Endothelial cell of umbilical vein (primary cell): ENCODE results near the gene THBD. TPM values are rescaled to one million over a fixed set of nuclear protein-coding genes. Genes with fewer than 3 reads are reported as not detected.

ENCODE experiments used
- BruUV-seq: library from RNA; stranded (reverse); fragments of 400-500 nt; replicated peaks from 2 replicates; lab custom pipeline; 2021; lab: Mats Ljungman, UMichigan
- CTCF ChIA-PET: fragments of 300-600, 350-600 bp; sonication (Branson Sonifier 250); formaldehyde crosslinking; loops from one replicate; lab custom pipeline; 2021; ENCODE audit warnings: antibody characterized with exemption, inconsistent platforms; lab: Charles Lee
- POLR2A ChIA-PET: fragments of 300-600, 350-600 bp; sonication (Branson Sonifier 250); formaldehyde crosslinking; loops from one replicate; lab custom pipeline; 2021; ENCODE audit warnings: antibody characterized with exemption, inconsistent platforms; lab: Charles Lee
- DNase-seq: peaks from one replicate; pipeline ENCODE4 v3.0.0-alpha.2; 2011; ENCODE audit warnings: low read depth, low spot score
- FAIRE-seq: peaks from 2 replicates; lab custom pipeline; 2011; peaks lifted over from hg19 to GRCh38; lab: Jason Lieb, UNC
- H2AFZ ChIP-seq: 2 replicates; pipeline ENCODE4 v1.6.0; 2012; ENCODE audit warnings: low read depth, low read length, control low read depth, inconsistent platforms
- H3K27ac ChIP-seq: 2 replicates; pipeline ENCODE4 v1.5.1; 2011; ENCODE audit warnings: low read depth, mild to moderate bottlenecking, control low read depth, low read length, moderate library complexity; ENCODE audit not compliant: insufficient read depth
- H3K27me3 ChIP-seq, 2 experiments: 2 replicates each; pipeline versions ENCODE4 v1.6.0 to v1.6.1; 2011; ENCODE audit warnings: low read length in 2 of 2, mixed read lengths in 1 of 2; ENCODE audit not compliant: control insufficient read depth in 2 of 2, insufficient read depth in 2 of 2
- H3K36me3 ChIP-seq, 2 experiments: 2 replicates in 1 of 2; 3 replicates in 1 of 2; pipeline ENCODE4 v1.5.1; 2011; ENCODE audit warnings: low read length in 2 of 2, mild to moderate bottlenecking in 1 of 2, moderate library complexity in 1 of 2; ENCODE audit not compliant: control insufficient read depth in 2 of 2, insufficient read depth in 2 of 2; ENCODE audit errors: extremely low read depth in 1 of 2
- H3K4me1 ChIP-seq: 3 replicates; pipeline ENCODE4 v1.5.1; 2011; ENCODE audit warnings: mild to moderate bottlenecking, low read length; ENCODE audit not compliant: control insufficient read depth, insufficient read depth; ENCODE audit errors: extremely low read depth
- H3K4me2 ChIP-seq: 2 replicates; pipeline ENCODE4 v1.6.1; 2011; ENCODE audit warnings: low read length, control low read depth, mixed read lengths; ENCODE audit not compliant: insufficient read depth
- H3K4me3 ChIP-seq, 3 experiments: fragments of 200-600 bp in 1 of 3; sonication (generic), shearing (Covaris generic) in 1 of 3; replicated peaks in 1 of 3; 2 replicates each; pipeline ENCODE4 v1.5.1; 2011 to 2016; ENCODE audit warnings: control low read depth in 3 of 3, low read length in 3 of 3, mild to moderate bottlenecking in 2 of 3, inconsistent platforms in 1 of 3, low read depth in 1 of 3, moderate library complexity in 1 of 3; ENCODE audit not compliant: insufficient read depth in 1 of 3
- H3K79me2 ChIP-seq: 2 replicates; pipeline ENCODE4 v1.6.0; 2012; ENCODE audit warnings: low read length, inconsistent platforms; ENCODE audit not compliant: control insufficient read depth, insufficient read depth
- H3K9ac ChIP-seq: replicated peaks from 2 replicates; pipeline ENCODE3; 2011; ENCODE audit warnings: low read length, control low read depth; ENCODE audit not compliant: insufficient read depth; ENCODE audit errors: extremely low read depth
- H3K9me1 ChIP-seq: replicated peaks from 3 replicates; pipeline ENCODE4 v1.6.0; 2011; ENCODE audit warnings: mild to moderate bottlenecking, low read length; ENCODE audit not compliant: control insufficient read depth, insufficient read depth; ENCODE audit errors: extremely low read depth
- H3K9me3 ChIP-seq: replicated peaks from 2 replicates; pipeline ENCODE4 v1.5.1; 2012; ENCODE audit warnings: low read length, inconsistent platforms; ENCODE audit not compliant: control insufficient read depth, insufficient read depth
- H4K20me1 ChIP-seq: replicated peaks from 2 replicates; pipeline ENCODE3; 2011; ENCODE audit warnings: mild to moderate bottlenecking, low read length; ENCODE audit not compliant: control insufficient read depth, insufficient read depth; ENCODE audit errors: extremely low read depth
- EZH2 ChIP-seq: IDR thresholded peaks from 2 replicates; pipeline ENCODE4 v1.6.1; 2012; ENCODE audit warnings: borderline replicate concordance, low read depth, mild to moderate bottlenecking, moderate library complexity, low read length, inconsistent platforms; ENCODE audit not compliant: severe bottlenecking
- FOS ChIP-seq: IDR thresholded peaks from 2 replicates; pipeline ENCODE4 v1.6.1; 2011; ENCODE audit warnings: mild to moderate bottlenecking, low read length, moderate library complexity, borderline replicate concordance; ENCODE audit not compliant: insufficient read depth
- GATA2 ChIP-seq: IDR thresholded peaks from 2 replicates; pipeline ENCODE4 v1.7.0; 2011; ENCODE audit warnings: low read depth, mild to moderate bottlenecking, moderate library complexity, mixed read lengths, low read length; ENCODE audit not compliant: insufficient read length, insufficient read depth
- JUN ChIP-seq: IDR thresholded peaks from 2 replicates; pipeline ENCODE4 v1.6.1; 2011; ENCODE audit warnings: borderline replicate concordance, low read depth; ENCODE audit not compliant: insufficient read length, insufficient read depth
- MYC ChIP-seq: IDR thresholded peaks from one replicate; pipeline ENCODE4 v1.6.1; 2011; ENCODE audit warnings: mild to moderate bottlenecking, low read depth, low read length
- POLR2A ChIP-seq: IDR thresholded peaks from 2 replicates; pipeline ENCODE4 v1.6.1; 2012; ENCODE audit warnings: low read depth, mild to moderate bottlenecking, control low read depth, low read length
- POLR2AphosphoS5 ChIP-seq: IDR thresholded peaks from 2 replicates; pipeline ENCODE4 v1.6.1; 2012; ENCODE audit warnings: low read depth, mild to moderate bottlenecking, control low read depth, low read length, moderate library complexity; ENCODE audit not compliant: insufficient read depth
- dilution Hi-C: fragments of 300-500 bp; cut with MboI; formaldehyde crosslinking; loops from one replicate; pipeline ENCODE4 v1.15.0; 2019; ENCODE audit warnings: low sequenced_read_pairs; ENCODE audit not compliant: extremely low pct_ligation_motif_present
- intact Hi-C: fragments of 100-400 bp; cut with micrococcal nuclease; formaldehyde crosslinking; loops from one replicate; pipeline ENCODE4 v1.10.0; 2022
- polyA plus RNA-seq, 4 experiments: library from polyadenylated mRNA; depleted of rRNA in 3 of 4; stranded (reverse) in 3 of 4; unstranded in 1 of 4; fragments of >200 nt; gene quantifications; 2 replicates each; pipeline versions ENCODE4 v1.2.1 to v1.2.3, GENCODE V29; 2011 to 2012; ENCODE audit warnings: missing spikeins in 1 of 4
- total RNA-seq: library from RNA; stranded (reverse); gene quantifications from 2 replicates; pipeline ENCODE4 v1.2.3, GENCODE V29; 2021
- TF ChIP-seq, protein P1 (sequence below): IDR thresholded peaks from 2 replicates; pipeline ENCODE4 v1.6.1; 2011; ENCODE audit not compliant: insufficient read depth, insufficient read length
- TF ChIP-seq, protein P2 (sequence below), 2 donors: IDR thresholded peaks; 1 replicate in 1 of 2; 2 replicates in 1 of 2; pipeline ENCODE4 v1.5.1; 2011; ENCODE audit warnings: low read length in 2 of 2, mild to moderate bottlenecking in 2 of 2, moderate library complexity in 2 of 2, control low read depth in 1 of 2, inconsistent platforms in 1 of 2, low read depth in 1 of 2; ENCODE audit not compliant: insufficient read depth in 1 of 2; ENCODE audit errors: extremely low read depth in 1 of 2

THBD gene
- total and polyA plus RNA-seq, 2 donors (not counting 3 experiments of a cell fraction or from before 2014, with no cell fraction given) = 17.1 to 28.0 TPM

DNA sequence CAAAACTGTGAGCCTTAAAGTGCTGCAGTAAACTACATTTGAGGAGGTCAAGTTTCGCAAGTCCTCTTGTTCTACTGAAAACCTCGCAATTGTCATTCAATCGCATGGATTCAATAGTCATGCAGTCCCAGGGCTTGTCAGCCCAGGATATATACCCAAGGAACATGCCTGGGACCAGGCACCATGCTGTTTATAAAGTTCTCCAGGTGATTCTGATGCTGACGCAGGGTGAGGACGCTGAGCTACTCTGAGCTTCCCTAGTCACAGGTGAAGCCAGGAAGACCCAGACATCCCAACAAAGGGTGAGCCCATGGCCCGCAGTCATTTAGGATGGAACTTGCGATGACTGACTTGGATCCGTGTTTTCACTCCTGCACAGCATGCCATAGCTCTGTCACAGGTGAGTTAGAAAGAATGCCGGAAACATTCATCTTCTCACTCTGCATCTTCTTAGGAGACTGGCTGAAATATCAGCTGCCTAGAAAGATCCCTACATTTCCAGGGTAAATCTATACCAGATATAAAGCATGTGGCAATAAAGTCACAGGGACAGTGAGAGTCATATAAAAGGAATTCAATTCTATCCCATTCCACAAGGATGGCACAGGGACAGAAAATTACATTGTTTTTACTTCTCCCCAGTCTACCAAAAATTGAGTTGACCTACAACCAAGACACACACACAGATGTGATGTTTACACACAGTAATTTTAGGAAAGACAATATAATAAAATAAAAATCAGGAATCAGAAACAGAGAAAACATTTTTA, 41.4 kb downstream of the THBD start:
- Histone ChIP-seq H2AFZ (no peak overlapping the region), H3K4me2 (no peak overlapping the region), H3K9ac (no peak overlapping the region), H3K4me1 (no peaks in the 10 kb centered on the region), H3K9me3 (no peaks in the 10 kb centered on the region), H4K20me1 (no peaks in the 10 kb centered on the region), H3K4me3 (no peak overlapping the region), H3K9me1 (no peaks in the 10 kb centered on the region), H3K27ac (no peak overlapping the region), H3K79me2 (no peaks in the 10 kb centered on the region), H3K36me3 (no peaks in the 10 kb centered on the region), H3K27me3 (peaks cover 2 to 3% of the 10 kb centered on the region in 2 experiments)
- ChIA-PET CTCF (no interaction called here), POLR2A (no interaction called here)
- BruUV-seq = no TSS peak
- intact Hi-C loops = no loop called here
- TF ChIP-seq JUN (no peak), POLR2A (no peak), MYC (no peak), GATA2 (no peak), FOS (no peak), POLR2AphosphoS5 (no peak), EZH2 (no peak)
- TF ChIP-seq, protein P1, sequence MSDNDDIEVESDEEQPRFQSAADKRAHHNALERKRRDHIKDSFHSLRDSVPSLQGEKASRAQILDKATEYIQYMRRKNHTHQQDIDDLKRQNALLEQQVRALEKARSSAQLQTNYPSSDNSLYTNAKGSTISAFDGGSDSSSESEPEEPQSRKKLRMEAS = no peak
- TF ChIP-seq, protein P2, sequence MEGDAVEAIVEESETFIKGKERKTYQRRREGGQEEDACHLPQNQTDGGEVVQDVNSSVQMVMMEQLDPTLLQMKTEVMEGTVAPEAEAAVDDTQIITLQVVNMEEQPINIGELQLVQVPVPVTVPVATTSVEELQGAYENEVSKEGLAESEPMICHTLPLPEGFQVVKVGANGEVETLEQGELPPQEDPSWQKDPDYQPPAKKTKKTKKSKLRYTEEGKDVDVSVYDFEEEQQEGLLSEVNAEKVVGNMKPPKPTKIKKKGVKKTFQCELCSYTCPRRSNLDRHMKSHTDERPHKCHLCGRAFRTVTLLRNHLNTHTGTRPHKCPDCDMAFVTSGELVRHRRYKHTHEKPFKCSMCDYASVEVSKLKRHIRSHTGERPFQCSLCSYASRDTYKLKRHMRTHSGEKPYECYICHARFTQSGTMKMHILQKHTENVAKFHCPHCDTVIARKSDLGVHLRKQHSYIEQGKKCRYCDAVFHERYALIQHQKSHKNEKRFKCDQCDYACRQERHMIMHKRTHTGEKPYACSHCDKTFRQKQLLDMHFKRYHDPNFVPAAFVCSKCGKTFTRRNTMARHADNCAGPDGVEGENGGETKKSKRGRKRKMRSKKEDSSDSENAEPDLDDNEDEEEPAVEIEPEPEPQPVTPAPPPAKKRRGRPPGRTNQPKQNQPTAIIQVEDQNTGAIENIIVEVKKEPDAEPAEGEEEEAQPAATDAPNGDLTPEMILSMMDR (IDR thresholded peaks at IDR 0.05; ENCODE audit: extremely low read depth in 1 of 2, insufficient read depth in 1 of 2, low read depth in 1 of 2, low read length in 2 of 2) = no peak
- dilution Hi-C loops = no loop called here
- no peak for FAIRE-seq
- DNase-seq = no peak
